Measurements from ENCODE around the gene HGFAC.

Gene HGFAC

GRCh38 chr4:3485886-3486540, 44.2 kb downstream of the HGFAC start:
- no peak for DNase-seq (ENCODE audit: low read depth in 2 of 2)

- no peak for DNase-seq (ENCODE audit: low read depth in 2 of 2)
Observed at GRCh38 chr4:3486541-3487540, 45.1 kb downstream of the HGFAC start.

GRCh38 chr4:3487861-3488260, 46.1 kb downstream of the HGFAC start:
- DNase-seq (ENCODE audit: low read depth in 2 of 2) = no peak

GRCh38 chr4:3488820-3489219, 47.1 kb downstream of the HGFAC start:
- no peak for DNase-seq (ENCODE audit: low read depth in 2 of 2)

- DNase-seq (ENCODE audit: low read depth in 2 of 2) = no peak
Observed at GRCh38 chr4:3489451-3489962, 47.7 kb downstream of the HGFAC start.

GRCh38 chr4:3491681-3492405, 50.1 kb downstream of the HGFAC start:
- DNase-seq (ENCODE audit: low read depth in 2 of 2) = no peak

- DNase-seq (ENCODE audit: low read depth in 2 of 2) = no peak
Observed at GRCh38 chr4:3492741-3493719, 51.3 kb downstream of the HGFAC start.

GRCh38 chr4:3493720-3494461, 52.1 kb downstream of the HGFAC start:
- DNase-seq (ENCODE audit: low read depth in 2 of 2) = no peak

GRCh38 chr4:3494462-3494871, 52.7 kb downstream of the HGFAC start:
- no peak for DNase-seq (ENCODE audit: low read depth in 2 of 2)

- no peak for DNase-seq (ENCODE audit: low read depth in 2 of 2)
Observed at GRCh38 chr4:3495204-3495975, 53.6 kb downstream of the HGFAC start.

GRCh38 chr4:3496021-3496420, 54.3 kb downstream of the HGFAC start:
- no peak for DNase-seq (ENCODE audit: low read depth in 2 of 2)

GRCh38 chr4:3497095-3497494, 55.3 kb downstream of the HGFAC start:
- DNase-seq (ENCODE audit: low read depth in 2 of 2) = no peak

- DNase-seq (ENCODE audit: low read depth in 2 of 2) = no peak
Observed at GRCh38 chr4:3497523-3498389, 56.0 kb downstream of the HGFAC start.

GRCh38 chr4:3498407-3498806, 56.6 kb downstream of the HGFAC start:
- no peak for DNase-seq (ENCODE audit: low read depth in 2 of 2)
